GM19397 (cell line): ENCODE data around the gene BATF2.
"Not testable (repeated sequence)": the region's sequence is repeated elsewhere in the genome, so short reads cannot be mapped to it uniquely, and the experiment has no call there.

Source experiments
- ATAC-seq: cut with Tn5 transposase; IDR thresholded peaks from one replicate; pipeline ENCODE4 v1.9.1; 2021; ENCODE audit warnings: mild to moderate bottlenecking, moderate library complexity; ENCODE audit not compliant: unreplicated experiment

BATF2 gene

GRCh38 chr11:65013888-65014725 lies 17.3 kb upstream of the BATF2 start, which contains the start of gene ARL2:
ARL2 (plus strand) TSS chr11:65014160; CDS start chr11:65014208, 48 bp downstream.
- peak; percentile 75 for ATAC-seq

GRCh38 chr11:65013130-65013887 lies 16.5 kb upstream of the BATF2 start:
- ATAC-seq, result peak; percentile 71

- ATAC-seq, result no peak
Observed at GRCh38 chr11:65008873-65009272, 12.1 kb upstream of the BATF2 start.

GRCh38 chr11:65008016-65008415 lies 11.2 kb upstream of the BATF2 start:
- ATAC-seq, result no peak

- not testable (repeated sequence) for ATAC-seq
Observed at GRCh38 chr11:65003968-65004367, 7.2 kb upstream of the BATF2 start.

- no peak for ATAC-seq
Observed at GRCh38 chr11:65003282-65003681, 6.5 kb upstream of the BATF2 start.

GRCh38 chr11:65002706-65003105 lies 5.9 kb upstream of the BATF2 start:
- ATAC-seq, result no peak

- no peak for ATAC-seq
Observed at GRCh38 chr11:64999478-64999877, 2.7 kb upstream of the BATF2 start.

- ATAC-seq, result no peak
Observed at GRCh38 chr11:64998690-64999431, 2.1 kb upstream of the BATF2 start.

GRCh38 chr11:64998141-64998540 lies 1.4 kb upstream of the BATF2 start:
- ATAC-seq, result no peak

GRCh38 chr11:64996327-64996709 lies 453 bp downstream of the BATF2 start:
- ATAC-seq, result no peak

- no peak for ATAC-seq
Observed at GRCh38 chr11:64994318-64994717, 2.5 kb downstream of the BATF2 start.

GRCh38 chr11:64990222-64990923 lies 6.4 kb downstream of the BATF2 start:
- ATAC-seq, result no peak

GRCh38 chr11:64989416-64989815 lies 7.4 kb downstream of the BATF2 start:
- ATAC-seq, result no peak

GRCh38 chr11:64987998-64988854 lies 8.5 kb downstream of the BATF2 start:
- no peak for ATAC-seq

- ATAC-seq, result not testable (repeated sequence)
Observed at GRCh38 chr11:64983339-64983738, 13.4 kb downstream of the BATF2 start.

GRCh38 chr11:64976651-64977050 lies 20.1 kb downstream of the BATF2 start:
- ATAC-seq, result no peak

GRCh38 chr11:64974124-64974523 lies 22.6 kb downstream of the BATF2 start:
- no peak for ATAC-seq

GRCh38 chr11:64971421-64972233 lies 25.1 kb downstream of the BATF2 start, which contains the start of gene MAJIN:
MAJIN (minus strand) TSS chr11:64972108; CDS start chr11:64959405, 12,703 bp downstream.
- no peak for ATAC-seq
